WTC11 (cell line): ENCODE data around the gene GASK1A.

Experiments used
- ARID4B ChIP-seq: sonication (generic); formaldehyde crosslinking; IDR thresholded peaks from 2 replicates; pipeline ENCODE4 v1.8.0; 2023; ENCODE audit warnings: missing genetic modification reagents, mild to moderate bottlenecking, borderline replicate concordance
- CBFB ChIP-seq: sonication (generic); formaldehyde crosslinking; IDR thresholded peaks from 2 replicates; pipeline ENCODE4 v1.8.1; 2022; ENCODE audit warnings: mild to moderate bottlenecking, low read depth, missing genetic modification reagents
- E2F5 ChIP-seq: sonication (generic); formaldehyde crosslinking; IDR thresholded peaks from 2 replicates; pipeline ENCODE4 v1.8.1; 2022; ENCODE audit warnings: mild to moderate bottlenecking, moderate library complexity, missing genetic modification reagents
- ETV6 ChIP-seq: sonication (generic); formaldehyde crosslinking; IDR thresholded peaks from 2 replicates; pipeline ENCODE4 v1.8.1; 2022; ENCODE audit warnings: mild to moderate bottlenecking, missing genetic modification reagents
- FOXP1 ChIP-seq: sonication (generic); formaldehyde crosslinking; IDR thresholded peaks from 2 replicates; pipeline ENCODE4 v1.8.0; 2022; ENCODE audit warnings: missing genetic modification reagents, mild to moderate bottlenecking, moderate library complexity, borderline replicate concordance
- GABPB1 ChIP-seq: sonication (generic); formaldehyde crosslinking; IDR thresholded peaks from 2 replicates; pipeline ENCODE4 v1.8.1; 2023; ENCODE audit warnings: mild to moderate bottlenecking, missing genetic modification reagents
- IRF2 ChIP-seq: sonication (generic); formaldehyde crosslinking; IDR thresholded peaks from 2 replicates; pipeline ENCODE4 v1.8.0; 2022; ENCODE audit warnings: low read depth, missing genetic modification reagents, borderline replicate concordance
- JUN ChIP-seq: sonication (generic); formaldehyde crosslinking; IDR thresholded peaks from 2 replicates; pipeline ENCODE4 v1.8.0; 2023; ENCODE audit warnings: mild to moderate bottlenecking, missing genetic modification reagents
- MAX ChIP-seq: sonication (generic); formaldehyde crosslinking; IDR thresholded peaks from 2 replicates; pipeline ENCODE4 v1.8.0; 2022; ENCODE audit warnings: mild to moderate bottlenecking, missing genetic modification reagents
- SMAD3 ChIP-seq: sonication (generic); formaldehyde crosslinking; IDR thresholded peaks from 2 replicates; pipeline ENCODE4 v1.8.0; 2022; ENCODE audit warnings: missing genetic modification reagents, mild to moderate bottlenecking, borderline replicate concordance
- ZNF232 ChIP-seq: sonication (generic); formaldehyde crosslinking; IDR thresholded peaks from 2 replicates; pipeline ENCODE4 v1.8.0; 2022; ENCODE audit warnings: mild to moderate bottlenecking, missing genetic modification reagents
- TF ChIP-seq, protein P1 (sequence below): fragments of 200-600 bp; IDR thresholded peaks from 2 replicates; pipeline ENCODE4 v1.8.0; 2022; ENCODE audit warnings: antibody characterized with exemption
- TF ChIP-seq, protein P2 (sequence below): sonication (generic); formaldehyde crosslinking; IDR thresholded peaks from 2 replicates; pipeline ENCODE4 v1.8.0; 2022; ENCODE audit warnings: mild to moderate bottlenecking, missing genetic modification reagents
- TF ChIP-seq, protein P3 (sequence below): sonication (generic); formaldehyde crosslinking; IDR thresholded peaks from 2 replicates; pipeline ENCODE4 v1.8.1; 2022; ENCODE audit warnings: missing genetic modification reagents, borderline replicate concordance

GRCh38 chr3:42996633-42997075 lies 17.5 kb downstream of the GASK1A start:
- TF ChIP-seq, protein P1, sequence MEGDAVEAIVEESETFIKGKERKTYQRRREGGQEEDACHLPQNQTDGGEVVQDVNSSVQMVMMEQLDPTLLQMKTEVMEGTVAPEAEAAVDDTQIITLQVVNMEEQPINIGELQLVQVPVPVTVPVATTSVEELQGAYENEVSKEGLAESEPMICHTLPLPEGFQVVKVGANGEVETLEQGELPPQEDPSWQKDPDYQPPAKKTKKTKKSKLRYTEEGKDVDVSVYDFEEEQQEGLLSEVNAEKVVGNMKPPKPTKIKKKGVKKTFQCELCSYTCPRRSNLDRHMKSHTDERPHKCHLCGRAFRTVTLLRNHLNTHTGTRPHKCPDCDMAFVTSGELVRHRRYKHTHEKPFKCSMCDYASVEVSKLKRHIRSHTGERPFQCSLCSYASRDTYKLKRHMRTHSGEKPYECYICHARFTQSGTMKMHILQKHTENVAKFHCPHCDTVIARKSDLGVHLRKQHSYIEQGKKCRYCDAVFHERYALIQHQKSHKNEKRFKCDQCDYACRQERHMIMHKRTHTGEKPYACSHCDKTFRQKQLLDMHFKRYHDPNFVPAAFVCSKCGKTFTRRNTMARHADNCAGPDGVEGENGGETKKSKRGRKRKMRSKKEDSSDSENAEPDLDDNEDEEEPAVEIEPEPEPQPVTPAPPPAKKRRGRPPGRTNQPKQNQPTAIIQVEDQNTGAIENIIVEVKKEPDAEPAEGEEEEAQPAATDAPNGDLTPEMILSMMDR = no peak
- TF ChIP-seq GABPB1 (CRISPR knock-in tag) (no peak), JUN (CRISPR knock-in tag) (no peak), FOXP1 (no peak), MAX (CRISPR knock-in tag) (no peak), SMAD3 (CRISPR knock-in tag) (no peak), E2F5 (CRISPR knock-in tag) (no peak), IRF2 (CRISPR knock-in tag) (no peak), CBFB (CRISPR knock-in tag) (no peak), ZNF232 (CRISPR knock-in tag) (no peak), ETV6 (CRISPR knock-in tag) (no peak), ARID4B (no peak)
- TF ChIP-seq, protein P2, sequence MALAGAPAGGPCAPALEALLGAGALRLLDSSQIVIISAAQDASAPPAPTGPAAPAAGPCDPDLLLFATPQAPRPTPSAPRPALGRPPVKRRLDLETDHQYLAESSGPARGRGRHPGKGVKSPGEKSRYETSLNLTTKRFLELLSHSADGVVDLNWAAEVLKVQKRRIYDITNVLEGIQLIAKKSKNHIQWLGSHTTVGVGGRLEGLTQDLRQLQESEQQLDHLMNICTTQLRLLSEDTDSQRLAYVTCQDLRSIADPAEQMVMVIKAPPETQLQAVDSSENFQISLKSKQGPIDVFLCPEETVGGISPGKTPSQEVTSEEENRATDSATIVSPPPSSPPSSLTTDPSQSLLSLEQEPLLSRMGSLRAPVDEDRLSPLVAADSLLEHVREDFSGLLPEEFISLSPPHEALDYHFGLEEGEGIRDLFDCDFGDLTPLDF (CRISPR knock-in tag) = no peak
- TF ChIP-seq, protein P3, sequence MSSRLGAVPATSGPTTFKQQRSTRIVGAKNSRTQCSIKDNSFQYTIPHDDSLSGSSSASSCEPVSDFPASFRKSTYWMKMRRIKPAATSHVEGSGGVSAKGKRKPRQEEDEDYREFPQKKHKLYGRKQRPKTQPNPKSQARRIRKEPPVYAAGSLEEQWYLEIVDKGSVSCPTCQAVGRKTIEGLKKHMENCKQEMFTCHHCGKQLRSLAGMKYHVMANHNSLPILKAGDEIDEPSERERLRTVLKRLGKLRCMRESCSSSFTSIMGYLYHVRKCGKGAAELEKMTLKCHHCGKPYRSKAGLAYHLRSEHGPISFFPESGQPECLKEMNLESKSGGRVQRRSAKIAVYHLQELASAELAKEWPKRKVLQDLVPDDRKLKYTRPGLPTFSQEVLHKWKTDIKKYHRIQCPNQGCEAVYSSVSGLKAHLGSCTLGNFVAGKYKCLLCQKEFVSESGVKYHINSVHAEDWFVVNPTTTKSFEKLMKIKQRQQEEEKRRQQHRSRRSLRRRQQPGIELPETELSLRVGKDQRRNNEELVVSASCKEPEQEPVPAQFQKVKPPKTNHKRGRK (CRISPR knock-in tag) = no peak
